Measurements from ENCODE around the gene RGS6.

RGS6 gene

DNA sequence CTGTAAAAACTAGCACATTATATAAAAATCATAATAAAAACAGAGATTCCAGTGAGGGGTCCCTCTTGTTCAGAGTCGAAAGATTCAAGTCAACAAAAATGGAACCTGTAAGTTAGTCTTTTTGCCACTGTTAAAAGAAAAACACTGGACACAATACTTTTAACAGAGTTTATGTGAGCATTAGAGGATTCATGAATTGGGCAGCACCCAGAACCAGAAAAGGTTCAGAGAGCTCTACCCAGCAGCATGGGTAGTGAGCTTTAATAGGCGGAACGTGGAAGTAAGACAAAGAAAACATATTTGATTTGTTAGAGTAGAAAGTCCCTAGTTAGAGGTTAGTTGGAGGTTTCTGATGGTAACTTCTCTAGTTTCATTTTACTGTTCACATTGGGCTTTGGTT lies 476.8 kb downstream of the RGS6 start:
- DNase-seq (ENCODE audit: low read depth): no peak
- TF ChIP-seq, protein P1, sequence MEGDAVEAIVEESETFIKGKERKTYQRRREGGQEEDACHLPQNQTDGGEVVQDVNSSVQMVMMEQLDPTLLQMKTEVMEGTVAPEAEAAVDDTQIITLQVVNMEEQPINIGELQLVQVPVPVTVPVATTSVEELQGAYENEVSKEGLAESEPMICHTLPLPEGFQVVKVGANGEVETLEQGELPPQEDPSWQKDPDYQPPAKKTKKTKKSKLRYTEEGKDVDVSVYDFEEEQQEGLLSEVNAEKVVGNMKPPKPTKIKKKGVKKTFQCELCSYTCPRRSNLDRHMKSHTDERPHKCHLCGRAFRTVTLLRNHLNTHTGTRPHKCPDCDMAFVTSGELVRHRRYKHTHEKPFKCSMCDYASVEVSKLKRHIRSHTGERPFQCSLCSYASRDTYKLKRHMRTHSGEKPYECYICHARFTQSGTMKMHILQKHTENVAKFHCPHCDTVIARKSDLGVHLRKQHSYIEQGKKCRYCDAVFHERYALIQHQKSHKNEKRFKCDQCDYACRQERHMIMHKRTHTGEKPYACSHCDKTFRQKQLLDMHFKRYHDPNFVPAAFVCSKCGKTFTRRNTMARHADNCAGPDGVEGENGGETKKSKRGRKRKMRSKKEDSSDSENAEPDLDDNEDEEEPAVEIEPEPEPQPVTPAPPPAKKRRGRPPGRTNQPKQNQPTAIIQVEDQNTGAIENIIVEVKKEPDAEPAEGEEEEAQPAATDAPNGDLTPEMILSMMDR (IDR thresholded peaks at IDR 0.05; ENCODE audit: low read depth, low read length, missing control alignments): no peak

GRCh38 chr14:72416081-72416849 lies 484.0 kb downstream of the RGS6 start:
- DNase-seq (ENCODE audit: low read depth): no peak
- H3K4me3 ChIP-seq (ENCODE audit: low read depth, low read length): no peak overlapping the region
- TF ChIP-seq, protein P1 (IDR thresholded peaks at IDR 0.05; ENCODE audit: low read depth, low read length, missing control alignments): no peak

More for the DNA sequence above, 476.8 kb downstream of the RGS6 start:
- no peak overlapping the region for H3K4me3 ChIP-seq (ENCODE audit: low read depth, low read length)

DNA sequence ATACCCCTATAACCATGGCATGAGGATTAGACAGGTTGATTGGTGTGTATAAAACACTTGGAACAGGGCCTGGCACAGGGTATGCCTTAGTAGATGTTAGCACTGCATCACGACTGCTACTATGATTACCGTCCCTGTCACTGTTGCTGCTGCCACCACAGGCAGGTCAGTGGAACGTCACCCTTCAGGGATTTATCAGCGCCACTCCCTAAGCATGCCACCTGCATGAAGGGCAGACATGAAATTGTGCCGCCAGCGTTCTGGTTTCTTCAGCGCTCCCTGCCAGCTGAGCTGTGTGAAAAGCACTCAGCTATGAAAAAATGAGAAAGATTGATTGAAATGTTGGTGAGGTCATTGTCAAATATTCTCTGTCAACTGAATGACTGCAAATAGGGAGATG lies 484.7 kb downstream of the RGS6 start:
- TF ChIP-seq, protein P1 (IDR thresholded peaks at IDR 0.05; ENCODE audit: low read depth, low read length, missing control alignments): peak; percentile 63
- no peak for DNase-seq (ENCODE audit: low read depth)
- no peak overlapping the region for H3K4me3 ChIP-seq (ENCODE audit: low read depth, low read length)

GRCh38 chr14:72418806-72419205 lies 486.6 kb downstream of the RGS6 start:
- no peak for DNase-seq (ENCODE audit: low read depth)
- TF ChIP-seq, protein P1 (IDR thresholded peaks at IDR 0.05; ENCODE audit: low read depth, low read length, missing control alignments): no peak
- H3K4me3 ChIP-seq (ENCODE audit: low read depth, low read length): no peak overlapping the region

GRCh38 chr14:72419226-72419775 lies 487.1 kb downstream of the RGS6 start:
- DNase-seq (ENCODE audit: low read depth): no peak
- no peak overlapping the region for H3K4me3 ChIP-seq (ENCODE audit: low read depth, low read length)
- TF ChIP-seq, protein P1 (IDR thresholded peaks at IDR 0.05; ENCODE audit: low read depth, low read length, missing control alignments): no peak

- TF ChIP-seq, protein P1 (IDR thresholded peaks at IDR 0.05; ENCODE audit: low read depth, low read length, missing control alignments): peak; percentile 91
- no peak overlapping the region for H3K4me3 ChIP-seq (ENCODE audit: low read depth, low read length)
- no peak for DNase-seq (ENCODE audit: low read depth)
These were observed 488.7 kb downstream of the RGS6 start for GRCh38 chr14:72420749-72421474.

All from GM12864 (cell line).